Measurements from ENCODE around the gene SAXO2. TPM values are rescaled to one million over a fixed set of nuclear protein-coding genes. Genes with fewer than 3 reads are reported as not detected.
A peak's percentile ranks its signal among the peaks of the same experiment; 100 is the strongest.
"Not testable (repeated sequence)": the region's sequence is repeated elsewhere in the genome, so short reads cannot be mapped to it uniquely, and the experiment has no call there.

The SAXO2 gene
- total and polyA plus RNA-seq, 3 experiments from 2014 or later, result 0.97 to 1.9 (median 1.6) TPM

DNA sequence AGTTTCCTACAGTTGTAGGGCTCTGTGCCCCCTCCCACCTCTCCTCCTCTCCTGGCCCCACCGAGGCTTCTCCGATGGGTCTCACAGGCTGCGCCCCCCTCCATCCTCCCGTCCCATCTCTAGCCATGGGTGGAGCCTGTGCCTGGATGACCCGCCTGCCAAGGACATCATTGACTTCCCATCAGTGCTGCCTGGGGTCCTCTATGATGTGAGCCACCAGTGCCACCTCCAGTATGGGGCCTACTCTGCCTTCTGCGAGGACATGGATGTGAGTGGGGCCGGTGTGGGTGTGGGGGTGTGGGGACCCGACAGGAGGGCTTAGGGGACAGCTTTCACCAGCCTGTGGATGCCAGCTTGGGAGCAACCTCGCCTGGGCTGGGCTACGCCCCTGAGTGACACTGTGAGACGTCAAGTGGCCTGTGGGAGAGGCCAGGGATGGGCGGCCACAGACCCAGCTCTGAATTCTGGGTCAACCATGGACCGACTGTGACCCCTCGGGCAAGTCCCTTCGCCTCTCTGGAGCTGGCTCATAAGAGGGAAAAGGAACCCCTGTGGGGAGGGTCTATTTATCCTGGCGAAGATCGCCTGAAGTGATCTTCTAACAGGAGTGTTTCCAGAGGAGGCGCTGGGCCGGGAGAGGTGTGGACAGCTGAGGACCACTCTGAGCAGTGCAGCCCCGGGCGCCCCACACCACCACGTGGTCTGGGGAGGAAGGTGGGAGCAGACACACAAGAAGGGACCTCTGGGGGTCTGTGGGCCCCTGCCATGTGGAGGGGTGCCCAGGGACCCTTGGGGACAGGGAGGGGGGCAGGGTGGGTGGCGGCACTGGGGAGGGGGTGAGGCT is 53.9 kb downstream of the SAXO2 start:
- H3K4me3 Mint-ChIP-seq; H3K27me3 ChIP-seq (ENCODE audit: insufficient read depth, low read length, poor library complexity, severe bottlenecking); H3K27ac Mint-ChIP-seq; POLR2A ChIA-PET; CTCF ChIA-PET; H3K9me3 Mint-ChIP-seq; H3K27me3 Mint-ChIP-seq; DNase-seq; H3K36me3 ChIP-seq (ENCODE audit: insufficient read depth, low read length); H3K4me1 ChIP-seq (ENCODE audit: insufficient read depth, low read length); H3K4me3 ChIP-seq (ENCODE audit: low read length); H3K27ac ChIP-seq (ENCODE audit: low read depth, low read length); H3K36me3 Mint-ChIP-seq; H3K9me3 ChIP-seq (ENCODE audit: low read length); H3K4me1 Mint-ChIP-seq: not testable (repeated sequence)

DNA sequence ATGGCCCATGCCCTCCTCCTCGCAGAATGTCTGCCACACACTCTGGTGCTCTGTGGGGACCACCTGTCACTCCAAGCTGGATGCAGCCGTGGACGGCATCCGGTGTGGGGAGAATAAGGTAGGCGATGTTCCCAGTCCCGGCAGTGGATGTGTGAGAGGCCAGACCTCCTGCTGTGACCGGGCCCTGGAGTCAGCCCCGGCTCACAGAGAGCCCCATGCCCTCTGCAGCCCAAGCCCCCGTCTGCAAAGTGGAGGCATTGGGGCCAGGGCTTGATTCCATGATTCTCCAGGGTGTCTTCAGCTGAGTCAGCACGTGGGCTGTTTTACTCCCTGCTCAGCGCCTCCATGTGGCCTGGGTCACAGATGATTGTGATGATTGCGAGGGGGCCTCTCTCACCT is 54.5 kb downstream of the SAXO2 start:
- H3K4me1 ChIP-seq (ENCODE audit: insufficient read depth, low read length), result no peaks in the 10 kb centered on the region
- no peak overlapping the region for H3K27ac ChIP-seq (ENCODE audit: low read depth, low read length)
- ChIA-PET CTCF (no interaction called here), POLR2A (no interaction called here)
- H3K4me1 Mint-ChIP-seq, result no peaks in the 10 kb centered on the region
- H3K36me3 Mint-ChIP-seq, result no peaks in the 10 kb centered on the region
- H3K27me3 Mint-ChIP-seq, result no peaks in the 10 kb centered on the region
- DNase-seq, result no peak
- H3K4me3 Mint-ChIP-seq, result no peak overlapping the region
- H3K27me3 ChIP-seq (ENCODE audit: insufficient read depth, low read length, poor library complexity, severe bottlenecking), result no peaks in the 10 kb centered on the region
- no peak overlapping the region for H3K27ac Mint-ChIP-seq
- H3K9me3 ChIP-seq (ENCODE audit: low read length), result no peaks in the 10 kb centered on the region
- no peaks in the 10 kb centered on the region for H3K9me3 Mint-ChIP-seq
- H3K4me3 ChIP-seq (ENCODE audit: low read length), result no peak overlapping the region
- H3K36me3 ChIP-seq (ENCODE audit: insufficient read depth, low read length), result no peaks in the 10 kb centered on the region

DNA sequence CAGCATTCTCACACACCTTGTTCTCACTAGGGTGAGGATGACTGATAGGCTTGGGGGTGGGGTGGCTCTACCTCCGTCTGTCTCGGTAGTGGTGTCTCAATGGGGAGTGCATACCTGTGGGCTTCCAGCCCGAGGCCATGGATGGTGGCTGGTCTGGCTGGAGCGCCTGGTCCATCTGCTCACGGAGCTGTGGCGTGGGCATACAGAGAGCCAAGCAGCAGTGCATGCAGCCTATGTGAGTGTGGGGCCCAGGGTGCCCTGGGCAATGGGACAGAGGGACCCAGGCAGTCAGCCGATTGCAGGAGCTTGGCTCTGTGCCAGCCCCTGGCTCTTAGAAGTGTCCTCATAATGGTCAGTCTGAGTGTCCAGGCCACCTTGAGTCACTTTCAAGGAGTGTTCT is 54.9 kb downstream of the SAXO2 start:
- DNase-seq; H3K27ac ChIP-seq (ENCODE audit: low read depth, low read length); H3K36me3 ChIP-seq (ENCODE audit: insufficient read depth, low read length); H3K27me3 ChIP-seq (ENCODE audit: insufficient read depth, low read length, poor library complexity, severe bottlenecking); H3K27ac Mint-ChIP-seq; POLR2A ChIA-PET; H3K9me3 ChIP-seq (ENCODE audit: low read length); H3K9me3 Mint-ChIP-seq; H3K36me3 Mint-ChIP-seq; H3K4me3 Mint-ChIP-seq; CTCF ChIA-PET; H3K4me3 ChIP-seq (ENCODE audit: low read length); H3K4me1 ChIP-seq (ENCODE audit: insufficient read depth, low read length); H3K4me1 Mint-ChIP-seq; H3K27me3 Mint-ChIP-seq: not testable (repeated sequence)

- H3K27me3 ChIP-seq (ENCODE audit: insufficient read depth, low read length, poor library complexity, severe bottlenecking); DNase-seq; H3K9me3 ChIP-seq (ENCODE audit: low read length); H3K4me1 Mint-ChIP-seq; POLR2A ChIA-PET; H3K9me3 Mint-ChIP-seq; H3K4me3 Mint-ChIP-seq; CTCF ChIA-PET; H3K27ac ChIP-seq (ENCODE audit: low read depth, low read length); H3K27ac Mint-ChIP-seq; H3K27me3 Mint-ChIP-seq; H3K36me3 ChIP-seq (ENCODE audit: insufficient read depth, low read length); H3K36me3 Mint-ChIP-seq; H3K4me1 ChIP-seq (ENCODE audit: insufficient read depth, low read length); H3K4me3 ChIP-seq (ENCODE audit: low read length): not testable (repeated sequence)
Observed at GRCh38 chr15:82318281-82318680, 55.7 kb downstream of the SAXO2 start.

GRCh38 chr15:82319522-82320278 is 57.1 kb downstream of the SAXO2 start:
- H3K27me3 ChIP-seq (ENCODE audit: insufficient read depth, low read length, poor library complexity, severe bottlenecking); H3K4me3 Mint-ChIP-seq; H3K4me3 ChIP-seq (ENCODE audit: low read length); H3K27ac Mint-ChIP-seq; H3K4me1 Mint-ChIP-seq; H3K36me3 ChIP-seq (ENCODE audit: insufficient read depth, low read length); H3K36me3 Mint-ChIP-seq; H3K27me3 Mint-ChIP-seq; H3K27ac ChIP-seq (ENCODE audit: low read depth, low read length); DNase-seq; POLR2A ChIA-PET; H3K4me1 ChIP-seq (ENCODE audit: insufficient read depth, low read length); CTCF ChIA-PET; H3K9me3 Mint-ChIP-seq; H3K9me3 ChIP-seq (ENCODE audit: low read length): not testable (repeated sequence)

GRCh38 chr15:82320861-82321260 is 58.2 kb downstream of the SAXO2 start:
- DNase-seq; H3K27ac Mint-ChIP-seq; CTCF ChIA-PET; H3K27me3 ChIP-seq (ENCODE audit: insufficient read depth, low read length, poor library complexity, severe bottlenecking); H3K27ac ChIP-seq (ENCODE audit: low read depth, low read length); H3K36me3 ChIP-seq (ENCODE audit: insufficient read depth, low read length); H3K27me3 Mint-ChIP-seq; H3K4me1 Mint-ChIP-seq; POLR2A ChIA-PET; H3K4me3 ChIP-seq (ENCODE audit: low read length); H3K4me3 Mint-ChIP-seq; H3K9me3 ChIP-seq (ENCODE audit: low read length); H3K36me3 Mint-ChIP-seq; H3K4me1 ChIP-seq (ENCODE audit: insufficient read depth, low read length); H3K9me3 Mint-ChIP-seq: not testable (repeated sequence)

- H3K36me3 Mint-ChIP-seq; CTCF ChIA-PET; H3K36me3 ChIP-seq (ENCODE audit: insufficient read depth, low read length); H3K9me3 ChIP-seq (ENCODE audit: low read length); H3K27me3 Mint-ChIP-seq; H3K27ac ChIP-seq (ENCODE audit: low read depth, low read length); POLR2A ChIA-PET; H3K4me3 Mint-ChIP-seq; H3K9me3 Mint-ChIP-seq; H3K27ac Mint-ChIP-seq; H3K4me1 Mint-ChIP-seq; H3K4me3 ChIP-seq (ENCODE audit: low read length); H3K4me1 ChIP-seq (ENCODE audit: insufficient read depth, low read length); H3K27me3 ChIP-seq (ENCODE audit: insufficient read depth, low read length, poor library complexity, severe bottlenecking); DNase-seq: not testable (repeated sequence)
Observed at GRCh38 chr15:82322488-82322887, 59.9 kb downstream of the SAXO2 start.

DNA sequence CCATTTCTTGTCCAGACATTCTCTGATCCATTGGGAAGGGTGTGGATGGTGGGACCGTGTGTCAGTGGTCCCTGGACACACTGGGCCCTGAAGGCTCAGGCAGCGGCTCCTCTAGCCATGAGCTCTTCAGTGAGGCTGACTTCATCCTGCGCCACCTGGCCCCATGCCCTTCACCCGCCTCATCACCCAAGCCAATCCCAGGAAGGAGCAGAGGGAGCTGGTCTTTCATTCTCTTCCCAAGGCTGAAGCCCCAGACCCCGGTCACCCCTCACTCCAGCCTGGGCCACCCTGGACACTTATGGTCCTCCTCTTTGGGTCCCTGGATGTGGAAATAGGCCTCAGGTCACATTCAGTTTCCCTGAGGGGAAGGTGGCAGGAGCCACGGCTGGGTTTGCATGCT is 62.2 kb downstream of the SAXO2 start:
- H3K4me1 ChIP-seq (ENCODE audit: insufficient read depth, low read length); CTCF ChIA-PET; H3K27me3 ChIP-seq (ENCODE audit: insufficient read depth, low read length, poor library complexity, severe bottlenecking); H3K9me3 Mint-ChIP-seq; H3K4me1 Mint-ChIP-seq; H3K9me3 ChIP-seq (ENCODE audit: low read length); POLR2A ChIA-PET; H3K36me3 ChIP-seq (ENCODE audit: insufficient read depth, low read length); H3K4me3 ChIP-seq (ENCODE audit: low read length); H3K4me3 Mint-ChIP-seq; H3K36me3 Mint-ChIP-seq; H3K27ac ChIP-seq (ENCODE audit: low read depth, low read length); H3K27me3 Mint-ChIP-seq: not testable (repeated sequence)
- H3K27ac Mint-ChIP-seq, result peak overlapping the region in 1 of 8 donors; percentile 52
- peak in 1 of 5 donors; percentile 9 for DNase-seq

All from CD8-positive, alpha-beta memory T cell (primary cell).